Gastrocnemius medialis (tissue), 4 donors: ENCODE measurements around the gene RPL10A. TPM values are rescaled to one million over a fixed set of nuclear protein-coding genes. Genes with fewer than 3 reads are reported as not detected.
A peak's percentile ranks its signal among the peaks of the same experiment; 100 is the strongest.

ENCODE experiments used
- ATAC-seq, 2 donors: fragments of 150-250 bp; one replicate each; pipeline ENCODE4 v1.9.1; 2016
- DNase-seq, 2 donors: peaks; one replicate each; pipeline ENCODE4 v3.0.0-alpha.2; 2019
- H3K27ac ChIP-seq, 4 donors: fragments of 200-600 bp; sonication (generic); 1 replicate in 1 of 4; 2 replicates in 3 of 4; pipeline ENCODE4 v1.5.1; 2016 to 2018; ENCODE audit warnings: mild to moderate bottlenecking in 2 of 4, moderate library complexity in 1 of 4
- H3K27me3 ChIP-seq, 3 donors: fragments of 200-600 bp; sonication (generic) in 2 of 3; 1 replicate in 1 of 3; 2 replicates in 2 of 3; pipeline versions ENCODE4 v1.5.1 to v1.6.0; 2016 to 2019; ENCODE audit warnings: mild to moderate bottlenecking in 1 of 3, moderate library complexity in 1 of 3
- H3K36me3 ChIP-seq, 2 donors: fragments of 200-600 bp; sonication (generic) in 1 of 2; one replicate each; pipeline ENCODE4 v1.5.1; 2017 to 2018
- H3K4me1 ChIP-seq, 2 donors: fragments of 200-600 bp; sonication (generic) in 1 of 2; one replicate each; pipeline ENCODE4 v1.5.1; 2016 to 2017; ENCODE audit warnings: mild to moderate bottlenecking in 2 of 2
- H3K4me3 ChIP-seq, 4 donors: fragments of 200-600 bp; sonication (generic) in 3 of 4; 1 replicate in 1 of 4; 2 replicates in 3 of 4; pipeline ENCODE4 v1.5.1; 2016 to 2019; ENCODE audit warnings: mild to moderate bottlenecking in 2 of 4
- H3K9me3 ChIP-seq, 3 donors: fragments of 200-600 bp; sonication (generic) in 2 of 3; 1 replicate in 1 of 3; 2 replicates in 2 of 3; pipeline ENCODE4 v1.5.1; 2016 to 2019
- POLR2A ChIP-seq, 2 donors: fragments of 450-650 bp; IDR thresholded peaks; one replicate each; pipeline ENCODE4 v1.6.1; 2017; ENCODE audit warnings: antibody characterized with exemption in 2 of 2, mild to moderate bottlenecking in 2 of 2, moderate library complexity in 2 of 2
- in situ Hi-C, 4 donors: fragments of 200-750 bp; cut with MboI; loops; one replicate each; pipeline versions ENCODE4 v1.15.0 to v1.8.0; 2017; ENCODE audit warnings: low sequenced_read_pairs in 4 of 4
- intact Hi-C: fragments of 100-400 bp; cut with DNase I; formaldehyde crosslinking; loops from one replicate; pipeline ENCODE4 v1.15.1; 2023; ENCODE audit warnings: low total_unique reads
- total RNA-seq, 4 donors: library from RNA; depleted of rRNA; stranded (reverse); fragments of >200 nt; gene quantifications; one replicate each; pipeline versions ENCODE4 v1.1.0 to v1.2.3, GENCODE V29; 2016
- TF ChIP-seq, protein P1 (sequence below), 5 experiments: fragments of 450-650 bp in 3 of 5; fragments of 200-600 bp in 2 of 5; sonication (generic) in 2 of 5; IDR thresholded peaks in 4 of 5; conservative IDR thresholded peaks in 1 of 5; 1 replicate in 4 of 5; 2 replicates in 1 of 5; pipeline ENCODE4 v1.5.1; 2016 to 2019; ENCODE audit warnings: antibody characterized with exemption in 5 of 5, mild to moderate bottlenecking in 3 of 5, moderate library complexity in 3 of 5

The RPL10A gene
- total RNA-seq, 4 donors from 2014 or later: 772 to 1,014 (median 808) TPM

DNA sequence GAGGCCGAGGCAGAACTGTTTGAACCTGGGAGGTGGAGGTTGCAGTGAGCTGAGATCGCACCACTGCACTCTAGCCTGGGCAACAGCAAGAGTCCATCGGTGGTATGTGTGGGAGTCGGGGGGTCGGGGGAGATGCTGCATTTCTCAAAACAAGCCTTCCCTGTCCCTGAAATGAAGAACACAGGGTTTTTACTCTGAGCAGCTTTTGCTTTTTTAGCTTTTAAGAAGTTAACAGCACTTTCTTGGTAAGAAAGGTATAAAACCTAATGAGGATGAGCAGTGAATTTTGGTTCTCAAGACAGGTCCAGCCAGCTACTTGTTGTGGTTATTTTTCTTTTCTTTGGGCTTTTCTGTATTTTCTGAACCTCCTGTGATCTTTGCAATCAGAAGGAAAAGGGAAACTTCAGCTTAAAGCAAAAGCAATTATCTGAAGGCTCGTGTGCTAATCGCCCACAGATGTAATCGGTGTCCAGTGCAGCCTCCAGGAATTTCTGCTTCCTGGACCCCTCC, 3.7 kb downstream of the RPL10A start:
- H3K4me3 ChIP-seq: no peak overlapping the region
- H3K27me3 ChIP-seq: no peaks in the 10 kb centered on the region
- intact Hi-C loops (no loop called here), in situ Hi-C loops (no loop called here)
- ATAC-seq (no peak), DNase-seq (no peak)
- H3K36me3 ChIP-seq: peaks cover 0 to 32% of the 10 kb centered on the region in 2 donors
- peak overlapping the region; percentile 44 to 92 (median 88) for H3K27ac ChIP-seq
- TF ChIP-seq POLR2A (IDR thresholded peaks at IDR 0.05): no peak
- TF ChIP-seq, protein P1, sequence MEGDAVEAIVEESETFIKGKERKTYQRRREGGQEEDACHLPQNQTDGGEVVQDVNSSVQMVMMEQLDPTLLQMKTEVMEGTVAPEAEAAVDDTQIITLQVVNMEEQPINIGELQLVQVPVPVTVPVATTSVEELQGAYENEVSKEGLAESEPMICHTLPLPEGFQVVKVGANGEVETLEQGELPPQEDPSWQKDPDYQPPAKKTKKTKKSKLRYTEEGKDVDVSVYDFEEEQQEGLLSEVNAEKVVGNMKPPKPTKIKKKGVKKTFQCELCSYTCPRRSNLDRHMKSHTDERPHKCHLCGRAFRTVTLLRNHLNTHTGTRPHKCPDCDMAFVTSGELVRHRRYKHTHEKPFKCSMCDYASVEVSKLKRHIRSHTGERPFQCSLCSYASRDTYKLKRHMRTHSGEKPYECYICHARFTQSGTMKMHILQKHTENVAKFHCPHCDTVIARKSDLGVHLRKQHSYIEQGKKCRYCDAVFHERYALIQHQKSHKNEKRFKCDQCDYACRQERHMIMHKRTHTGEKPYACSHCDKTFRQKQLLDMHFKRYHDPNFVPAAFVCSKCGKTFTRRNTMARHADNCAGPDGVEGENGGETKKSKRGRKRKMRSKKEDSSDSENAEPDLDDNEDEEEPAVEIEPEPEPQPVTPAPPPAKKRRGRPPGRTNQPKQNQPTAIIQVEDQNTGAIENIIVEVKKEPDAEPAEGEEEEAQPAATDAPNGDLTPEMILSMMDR (IDR thresholded peaks at IDR 0.05 in 4 of 5, conservative IDR thresholded peaks at IDR 0.05 in 1 of 5): no peak
- no peaks in the 10 kb centered on the region for H3K9me3 ChIP-seq
- H3K4me1 ChIP-seq: peaks cover 21 to 32% of the 10 kb centered on the region in 2 donors

DNA sequence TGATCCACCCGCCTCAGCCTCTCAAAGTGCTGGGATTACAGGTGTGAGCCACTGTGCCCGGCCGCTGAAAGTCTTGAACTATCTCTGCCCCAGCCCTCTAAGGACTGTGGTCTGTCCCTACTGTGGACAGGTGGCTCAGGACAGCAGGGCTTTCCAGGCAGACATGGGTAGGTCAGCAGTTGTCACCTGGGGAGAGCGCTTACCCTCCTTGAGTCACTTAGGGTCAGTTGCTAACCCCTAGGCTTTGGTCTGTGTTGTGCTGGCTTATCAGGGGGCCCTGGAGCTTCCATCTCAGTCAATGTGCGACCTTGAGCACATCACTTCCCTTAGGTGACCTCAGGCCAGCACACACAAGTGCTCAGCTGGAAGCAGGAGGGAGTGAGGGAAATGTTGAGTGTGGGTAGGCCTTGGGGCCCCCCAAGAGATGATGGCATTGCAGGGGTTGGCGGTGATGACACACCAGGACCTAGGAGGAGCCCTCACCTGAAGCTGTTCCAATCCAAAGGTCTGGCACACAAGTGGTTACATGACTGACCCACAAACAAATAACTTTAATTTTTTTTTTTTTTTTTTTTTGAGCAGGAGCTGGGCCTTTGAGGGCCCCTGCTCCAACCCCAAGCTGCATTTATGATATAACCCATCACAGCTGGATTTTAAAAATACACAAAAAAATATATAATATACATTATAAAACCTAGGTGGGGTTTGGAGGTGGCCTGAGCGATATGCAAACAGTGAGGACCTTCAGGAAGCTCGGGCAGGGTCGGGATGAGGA, 5.1 kb downstream of the RPL10A start:
- no peaks in the 10 kb centered on the region for H3K9me3 ChIP-seq
- in situ Hi-C loops (no loop called here), intact Hi-C loops (no loop called here)
- no peaks in the 10 kb centered on the region for H3K27me3 ChIP-seq
- no peak overlapping the region for H3K4me3 ChIP-seq
- H3K27ac ChIP-seq: peak overlapping the region in 1 of 4 donors; percentile 92
- TF ChIP-seq, protein P1 (IDR thresholded peaks at IDR 0.05 in 4 of 5, conservative IDR thresholded peaks at IDR 0.05 in 1 of 5): no peak
- TF ChIP-seq POLR2A (IDR thresholded peaks at IDR 0.05): no peak
- H3K4me1 ChIP-seq: peaks cover 16 to 27% of the 10 kb centered on the region in 2 donors
- no peak for DNase-seq
- H3K36me3 ChIP-seq: peaks cover 0 to 34% of the 10 kb centered on the region in 2 donors
- ATAC-seq: no peak

DNA sequence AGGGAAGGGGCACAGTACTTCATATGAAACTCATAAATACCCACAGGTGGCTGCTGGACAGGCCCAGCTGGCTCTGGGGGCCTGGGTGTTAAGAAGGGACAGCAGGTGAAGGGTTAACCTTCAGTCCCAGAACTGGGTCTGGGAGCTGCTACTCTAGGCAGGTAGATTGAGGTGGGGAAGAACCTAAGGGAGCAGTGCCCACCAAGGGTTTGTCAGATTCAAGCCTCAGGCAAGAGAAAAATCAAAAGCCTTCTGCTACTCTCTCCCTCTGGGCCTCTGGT, 5.6 kb downstream of the RPL10A start:
- TF ChIP-seq POLR2A (IDR thresholded peaks at IDR 0.05): no peak
- intact Hi-C loops (no loop called here), in situ Hi-C loops (no loop called here)
- no peak overlapping the region for H3K4me3 ChIP-seq
- DNase-seq (no peak), ATAC-seq (no peak)
- H3K27ac ChIP-seq: no peak overlapping the region
- no peaks in the 10 kb centered on the region for H3K9me3 ChIP-seq
- peaks cover 0 to 36% of the 10 kb centered on the region in 2 donors for H3K36me3 ChIP-seq
- H3K4me1 ChIP-seq: peaks cover 16 to 27% of the 10 kb centered on the region in 2 donors
- H3K27me3 ChIP-seq: no peaks in the 10 kb centered on the region

GRCh38 chr6:35474131-35474941, 6.1 kb downstream of the RPL10A start:
- H3K4me1 ChIP-seq: peaks cover 14 to 22% of the 10 kb centered on the region in 2 donors
- H3K9me3 ChIP-seq: no peaks in the 10 kb centered on the region
- no peak overlapping the region for H3K4me3 ChIP-seq
- no peak for TF ChIP-seq POLR2A (IDR thresholded peaks at IDR 0.05)
- TF ChIP-seq, protein P1 (IDR thresholded peaks at IDR 0.05 in 4 of 5, conservative IDR thresholded peaks at IDR 0.05 in 1 of 5): no peak
- in situ Hi-C loops: no loop called here
- intact Hi-C loops: no loop called here
- no peaks in the 10 kb centered on the region for H3K27me3 ChIP-seq
- no peak for DNase-seq
- H3K27ac ChIP-seq: no peak overlapping the region
- ATAC-seq: no peak
- peaks cover 0 to 36% of the 10 kb centered on the region in 2 donors for H3K36me3 ChIP-seq

DNA sequence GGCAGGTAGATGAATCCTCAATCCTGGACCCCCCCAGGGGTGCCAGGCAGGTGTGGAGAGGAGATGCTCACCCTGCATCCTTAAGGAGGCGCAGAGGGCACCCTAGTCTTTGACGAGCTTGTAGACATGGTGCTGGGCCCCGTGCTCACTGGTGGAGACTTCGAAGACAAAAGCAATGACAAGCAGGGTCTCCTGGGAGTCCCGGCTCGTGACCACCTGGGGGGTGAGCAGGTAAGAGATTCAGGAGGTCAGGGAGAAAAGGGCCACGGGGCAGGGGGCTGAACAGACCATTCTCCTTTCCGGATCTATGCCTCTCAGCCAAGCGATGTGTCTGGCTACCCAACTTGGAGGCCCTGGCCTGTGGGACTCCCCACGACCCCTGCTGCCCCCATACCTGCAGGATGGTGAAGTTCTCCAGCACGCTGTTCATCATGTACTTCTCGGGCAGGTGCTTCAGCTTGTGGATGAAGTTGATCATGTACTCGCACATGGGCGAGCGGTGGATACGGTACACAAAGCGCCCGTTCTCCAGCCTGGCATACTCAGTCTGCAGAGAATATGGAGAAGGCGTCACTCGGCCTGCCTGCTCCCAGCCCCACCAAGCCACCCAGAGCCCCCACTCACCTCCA, 6.9 kb downstream of the RPL10A start:
- peaks cover 0 to 34% of the 10 kb centered on the region in 2 donors for H3K36me3 ChIP-seq
- in situ Hi-C loops: no loop called here

More for the DNA sequence above, 6.9 kb downstream of the RPL10A start:
- H3K27ac ChIP-seq: no peak overlapping the region
- H3K4me1 ChIP-seq: peaks cover 7 to 15% of the 10 kb centered on the region in 2 donors
- DNase-seq (no peak), ATAC-seq (no peak)
- intact Hi-C loops: no loop called here
- no peaks in the 10 kb centered on the region for H3K27me3 ChIP-seq
- TF ChIP-seq, protein P1 (IDR thresholded peaks at IDR 0.05 in 4 of 5, conservative IDR thresholded peaks at IDR 0.05 in 1 of 5): no peak
- no peak for TF ChIP-seq POLR2A (IDR thresholded peaks at IDR 0.05)
- no peaks in the 10 kb centered on the region for H3K9me3 ChIP-seq
- no peak overlapping the region for H3K4me3 ChIP-seq
